HUES64 (cell line): ENCODE results near the gene IL17RD.

Source experiments
- H3K27ac ChIP-seq: 2 replicates; pipeline ENCODE4 v1.7.0; 2013; ENCODE audit warnings: low read depth, low read length, inconsistent platforms
- H3K27me3 ChIP-seq: 2 replicates; pipeline ENCODE4 v1.6.1; 2013; ENCODE audit warnings: mild to moderate bottlenecking, low read length; ENCODE audit not compliant: insufficient read depth
- H3K36me3 ChIP-seq: 2 replicates; pipeline ENCODE4 v1.6.1; 2013; ENCODE audit warnings: mild to moderate bottlenecking, low read length; ENCODE audit not compliant: insufficient read depth
- H3K4me1 ChIP-seq: 2 replicates; pipeline ENCODE4 v1.6.1; 2013; ENCODE audit warnings: mild to moderate bottlenecking, low read length, moderate library complexity; ENCODE audit not compliant: insufficient read depth
- H3K4me3 ChIP-seq: 2 replicates; pipeline ENCODE4 v1.5.1; 2013; ENCODE audit warnings: mild to moderate bottlenecking, low read length, moderate library complexity
- H3K9ac ChIP-seq: 2 replicates; pipeline ENCODE4 v1.6.1; 2013; ENCODE audit warnings: mild to moderate bottlenecking, low read depth, low read length
- H3K9me3 ChIP-seq: 2 replicates; pipeline ENCODE4 v1.6.1; 2013; ENCODE audit warnings: low read depth, low read length; ENCODE audit not compliant: insufficient read depth
- WGBS: fragments of 150-250, 120-280 bp; methylation state at CpG from one replicate; pipeline ENCODE4 v1.1.7; 2013; ENCODE audit warnings: missing lambda C conversion rate; 5-methylcytosine and 5-hydroxymethylcytosine counted together

The IL17RD gene

GRCh38 chr3:57109437-57110199 lies 55.5 kb downstream of the IL17RD start:
- no peaks in the 10 kb centered on the region for H3K27me3 ChIP-seq
- no peak overlapping the region for H3K9ac ChIP-seq
- peaks cover 31% of the 10 kb centered on the region for H3K4me1 ChIP-seq
- no peak overlapping the region; the same call in 1 of the 2 replicates for H3K27ac ChIP-seq
- H3K36me3 ChIP-seq, result peaks cover 86% of the 10 kb centered on the region
- no peaks in the 10 kb centered on the region for H3K9me3 ChIP-seq
- 93% methylated on average over 15 of the region's 15 CpGs for WGBS
- H3K4me3 ChIP-seq, result no peak overlapping the region

DNA sequence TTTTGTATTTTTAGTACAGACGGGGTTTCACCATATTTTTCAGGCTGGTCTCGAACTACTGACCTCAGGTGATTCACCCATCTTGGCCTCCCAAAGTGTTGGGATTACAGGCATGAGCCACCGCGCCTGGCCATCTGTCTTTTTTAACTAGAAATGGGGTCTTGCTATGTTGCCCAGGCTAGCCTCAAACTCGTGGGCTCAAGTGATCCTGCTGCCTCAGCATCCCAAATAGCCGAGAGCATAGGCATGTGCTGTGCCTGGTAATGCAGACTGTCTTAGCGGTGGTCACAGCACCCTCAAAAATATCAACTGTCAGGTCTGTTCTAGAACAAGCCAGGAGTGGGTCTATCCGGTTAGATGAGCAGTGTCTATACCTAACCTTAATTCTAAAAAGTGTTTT lies 56.5 kb downstream of the IL17RD start:
- no peak overlapping the region for H3K27ac ChIP-seq
- H3K9me3 ChIP-seq, result no peaks in the 10 kb centered on the region
- WGBS, result 98% methylated on average over 8 of the region's 8 CpGs
- no peak overlapping the region for H3K9ac ChIP-seq
- peaks cover 86% of the 10 kb centered on the region for H3K36me3 ChIP-seq
- H3K4me1 ChIP-seq, result peaks cover 31% of the 10 kb centered on the region
- H3K4me3 ChIP-seq, result no peak overlapping the region
- no peaks in the 10 kb centered on the region for H3K27me3 ChIP-seq

DNA sequence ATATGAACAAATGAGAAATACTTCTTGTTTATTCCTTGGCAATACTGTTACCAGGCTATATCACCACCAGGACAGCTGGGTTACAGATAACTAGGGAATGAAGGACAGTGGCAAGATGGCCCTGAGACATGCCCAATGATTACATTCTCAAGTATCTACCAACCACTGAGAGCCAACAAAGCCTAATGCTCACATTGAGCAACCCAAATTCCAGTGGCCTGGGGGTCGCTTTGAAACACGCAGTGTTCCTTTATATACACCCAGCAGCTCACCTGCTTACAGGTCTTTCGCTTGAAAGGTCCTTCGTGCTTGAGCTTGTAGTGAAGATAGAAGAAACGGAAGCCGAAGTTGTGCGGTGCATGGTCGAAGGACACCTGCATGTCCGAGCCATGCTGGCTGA lies 59.6 kb downstream of the IL17RD start:
- Histone ChIP-seq H3K9me3 (no peaks in the 10 kb centered on the region), H3K4me1 (peaks cover 20% of the 10 kb centered on the region; the same call in 1 of the 2 replicates), H3K36me3 (peaks cover 94% of the 10 kb centered on the region), H3K4me3 (no peak overlapping the region), H3K27ac (no peak overlapping the region), H3K9ac (no peak overlapping the region), H3K27me3 (no peaks in the 10 kb centered on the region)
- WGBS, result 95% methylated on average over 9 of the region's 9 CpGs

DNA sequence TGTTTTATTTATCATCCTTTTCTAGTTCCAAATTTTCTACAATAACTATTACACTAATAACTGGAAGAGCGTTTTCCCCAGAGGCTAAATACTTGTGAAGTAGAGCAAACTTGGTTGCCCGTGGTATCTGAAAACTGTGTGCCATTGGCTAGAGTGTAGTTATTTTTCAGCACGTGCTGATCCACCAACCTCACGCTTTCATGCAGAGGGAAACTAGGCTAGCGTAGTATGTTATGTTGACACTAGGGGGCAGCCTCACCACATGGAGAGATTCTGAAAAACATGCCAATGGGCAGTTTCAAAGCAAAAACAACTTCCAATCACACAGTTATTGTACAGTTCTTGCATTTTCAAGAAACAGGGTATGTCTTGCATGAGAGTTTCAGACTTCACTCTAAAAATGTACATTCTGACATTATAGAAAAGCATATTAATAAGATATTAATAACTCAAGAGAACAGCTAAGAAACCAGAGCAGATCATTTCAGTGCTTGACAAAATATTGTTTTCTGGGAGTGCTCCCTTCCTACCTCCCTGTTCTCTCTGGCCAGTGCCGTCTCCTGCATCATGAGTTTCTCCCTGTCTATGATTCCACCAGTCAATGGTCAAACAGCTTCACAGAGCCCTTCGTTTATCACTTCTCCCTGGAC lies 65.0 kb downstream of the IL17RD start:
- peaks cover 6% of the 10 kb centered on the region; the same call in 1 of the 2 replicates for H3K4me1 ChIP-seq
- H3K9ac ChIP-seq, result no peak overlapping the region
- H3K36me3 ChIP-seq, result peaks cover 98% of the 10 kb centered on the region
- WGBS, result 46% methylated on average over 7 of the region's 7 CpGs
- H3K9me3 ChIP-seq, result no peaks in the 10 kb centered on the region
- no peak overlapping the region for H3K4me3 ChIP-seq
- H3K27me3 ChIP-seq, result no peaks in the 10 kb centered on the region
- H3K27ac ChIP-seq, result no peak overlapping the region

DNA sequence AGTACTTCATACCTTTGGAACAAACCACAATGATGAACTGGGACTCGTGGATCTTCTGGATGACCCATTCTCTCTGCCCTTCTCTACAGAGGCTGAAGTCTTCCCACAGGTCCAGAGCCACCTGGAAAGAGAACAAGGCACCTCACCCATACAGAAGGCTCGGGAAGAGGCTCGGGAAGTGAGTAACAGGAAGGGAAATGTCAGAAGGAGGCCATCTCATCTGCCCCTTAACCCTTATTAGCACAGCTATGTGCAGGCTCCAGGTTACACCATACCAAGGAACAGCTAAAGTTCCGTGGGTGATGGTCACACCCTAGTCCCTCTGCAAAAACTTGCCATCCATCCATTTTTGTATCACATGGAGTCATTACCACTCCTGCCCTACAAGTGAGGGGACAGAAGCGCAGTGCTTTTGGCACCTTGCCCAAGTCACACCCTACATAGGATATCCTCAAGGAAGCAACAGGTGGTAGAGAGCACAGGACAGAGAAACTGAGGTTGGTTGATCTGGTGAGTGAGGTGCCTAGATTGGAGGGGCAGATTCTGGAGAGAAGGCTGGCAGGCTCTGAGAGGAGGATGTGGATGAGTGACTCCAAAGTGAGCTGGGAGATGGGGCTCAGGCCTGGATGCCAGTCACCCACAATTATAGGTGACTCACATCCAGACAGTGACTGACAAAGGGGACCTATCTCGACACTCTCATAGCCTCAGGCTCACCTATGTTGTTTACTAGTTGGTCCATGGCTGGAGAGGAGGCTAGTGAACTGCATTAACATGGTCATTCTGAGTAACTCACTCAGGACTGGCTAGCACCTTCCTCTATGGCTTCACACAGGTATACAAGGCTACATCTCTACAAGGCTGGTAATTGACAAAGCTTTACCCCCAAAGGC lies 66.5 kb downstream of the IL17RD start:
- H3K27ac ChIP-seq, result no peak overlapping the region
- peaks cover 98% of the 10 kb centered on the region for H3K36me3 ChIP-seq
- no peak overlapping the region for H3K9ac ChIP-seq
- H3K27me3 ChIP-seq, result no peaks in the 10 kb centered on the region
- peaks cover 7% of the 10 kb centered on the region; the same call in 1 of the 2 replicates for H3K4me1 ChIP-seq
- H3K9me3 ChIP-seq, result no peaks in the 10 kb centered on the region
- H3K4me3 ChIP-seq, result no peak overlapping the region
- 77% methylated on average over 6 of the region's 6 CpGs for WGBS

- no peaks in the 10 kb centered on the region for H3K9me3 ChIP-seq
- H3K27me3 ChIP-seq, result no peaks in the 10 kb centered on the region
- H3K4me1 ChIP-seq, result peaks cover 4% of the 10 kb centered on the region; the same call in 1 of the 2 replicates
- H3K27ac ChIP-seq, result no peak overlapping the region
- H3K4me3 ChIP-seq, result no peak overlapping the region
- peaks cover 98% of the 10 kb centered on the region for H3K36me3 ChIP-seq
- WGBS, result 96% methylated on average over 23 of the region's 23 CpGs
- no peak overlapping the region for H3K9ac ChIP-seq
Measured at GRCh38 chr3:57097536-57097935, 67.6 kb downstream of the IL17RD start.

GRCh38 chr3:57095363-57095762 lies 69.8 kb downstream of the IL17RD start:
- H3K27ac ChIP-seq, result no peak overlapping the region
- 96% methylated on average over 5 of the region's 5 CpGs for WGBS
- no peak overlapping the region for H3K9ac ChIP-seq
- peaks cover 4% of the 10 kb centered on the region; the same call in 1 of the 2 replicates for H3K4me1 ChIP-seq
- H3K36me3 ChIP-seq, result peaks cover 89% of the 10 kb centered on the region
- no peak overlapping the region for H3K4me3 ChIP-seq
- H3K27me3 ChIP-seq, result no peaks in the 10 kb centered on the region
- H3K9me3 ChIP-seq, result no peaks in the 10 kb centered on the region

GRCh38 chr3:57094575-57094974 lies 70.6 kb downstream of the IL17RD start:
- WGBS, result 83% methylated on average over 3 of the region's 4 CpGs
- Histone ChIP-seq H3K4me3 (no peak overlapping the region), H3K36me3 (peaks cover 89% of the 10 kb centered on the region), H3K9me3 (no peaks in the 10 kb centered on the region), H3K4me1 (peaks cover 4% of the 10 kb centered on the region; the same call in 1 of the 2 replicates), H3K27me3 (no peaks in the 10 kb centered on the region), H3K27ac (no peak overlapping the region), H3K9ac (no peak overlapping the region)

GRCh38 chr3:57093971-57094535 lies 71.1 kb downstream of the IL17RD start:
- no peak overlapping the region for H3K9ac ChIP-seq
- no peak overlapping the region for H3K27ac ChIP-seq
- peaks cover 4% of the 10 kb centered on the region; the same call in 1 of the 2 replicates for H3K4me1 ChIP-seq
- no peaks in the 10 kb centered on the region for H3K9me3 ChIP-seq
- 91% methylated on average over 5 of the region's 6 CpGs for WGBS
- H3K27me3 ChIP-seq, result no peaks in the 10 kb centered on the region
- no peak overlapping the region for H3K4me3 ChIP-seq
- H3K36me3 ChIP-seq, result peaks cover 85% of the 10 kb centered on the region

DNA sequence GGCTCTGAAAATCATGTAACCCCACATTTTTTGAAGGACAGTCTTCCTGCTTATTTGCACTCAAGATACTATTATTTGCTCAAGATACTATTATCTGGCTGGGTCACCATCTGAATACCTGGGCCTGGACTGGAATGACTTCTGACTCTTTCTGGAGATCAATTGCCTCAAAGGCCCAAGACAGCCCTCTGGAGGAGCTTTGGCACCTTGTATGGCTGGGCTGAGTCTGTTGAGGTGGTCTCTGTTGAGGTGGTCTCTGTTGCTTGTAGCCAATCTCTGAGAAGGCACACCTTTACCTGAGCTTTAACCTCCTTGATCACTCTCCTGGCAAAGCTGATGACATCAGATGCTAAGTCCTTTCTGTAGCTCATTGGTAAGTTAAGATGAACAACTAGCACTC lies 71.7 kb downstream of the IL17RD start:
- no peak overlapping the region for H3K27ac ChIP-seq
- H3K36me3 ChIP-seq, result peaks cover 79% of the 10 kb centered on the region

More for the DNA sequence above, 71.7 kb downstream of the IL17RD start:
- peaks cover 4% of the 10 kb centered on the region; the same call in 1 of the 2 replicates for H3K4me1 ChIP-seq
- H3K9me3 ChIP-seq, result no peaks in the 10 kb centered on the region
- no peaks in the 10 kb centered on the region for H3K27me3 ChIP-seq
- H3K9ac ChIP-seq, result no peak overlapping the region
- no peak overlapping the region for H3K4me3 ChIP-seq
